Measurements from ENCODE around the gene RGL1.

The RGL1 gene

DNA sequence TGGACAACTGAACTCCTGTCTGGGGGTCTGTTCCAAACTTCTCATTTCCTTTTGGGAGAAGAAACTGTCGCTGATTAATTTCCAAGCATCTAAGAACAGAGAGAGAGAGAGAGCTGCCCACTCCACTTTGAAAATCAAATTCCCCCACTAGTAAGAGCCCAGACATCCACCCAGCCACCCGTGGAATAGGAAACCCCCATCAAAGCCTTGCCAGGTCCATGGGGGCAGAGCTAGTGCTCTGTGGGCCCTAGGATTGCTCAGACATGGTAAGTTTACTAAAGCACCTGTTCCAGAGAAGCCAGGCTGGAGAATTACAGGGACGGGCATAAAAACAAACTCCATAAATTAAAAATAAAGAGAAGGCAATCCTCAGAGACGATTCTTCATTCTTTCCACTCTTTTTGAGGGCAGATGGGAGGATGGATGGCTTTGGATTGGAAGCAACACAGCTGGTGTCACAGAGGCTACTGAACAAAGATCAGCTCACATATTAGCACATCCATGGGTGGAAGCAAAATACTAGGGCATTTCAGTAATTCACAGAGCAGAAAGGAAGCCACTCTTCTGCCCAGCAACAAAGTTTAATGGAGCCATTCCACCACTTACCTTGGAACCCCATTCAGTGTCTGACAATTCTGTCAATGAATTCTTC is 128.7 kb downstream of the RGL1 start:
- TF ChIP-seq, protein P1, sequence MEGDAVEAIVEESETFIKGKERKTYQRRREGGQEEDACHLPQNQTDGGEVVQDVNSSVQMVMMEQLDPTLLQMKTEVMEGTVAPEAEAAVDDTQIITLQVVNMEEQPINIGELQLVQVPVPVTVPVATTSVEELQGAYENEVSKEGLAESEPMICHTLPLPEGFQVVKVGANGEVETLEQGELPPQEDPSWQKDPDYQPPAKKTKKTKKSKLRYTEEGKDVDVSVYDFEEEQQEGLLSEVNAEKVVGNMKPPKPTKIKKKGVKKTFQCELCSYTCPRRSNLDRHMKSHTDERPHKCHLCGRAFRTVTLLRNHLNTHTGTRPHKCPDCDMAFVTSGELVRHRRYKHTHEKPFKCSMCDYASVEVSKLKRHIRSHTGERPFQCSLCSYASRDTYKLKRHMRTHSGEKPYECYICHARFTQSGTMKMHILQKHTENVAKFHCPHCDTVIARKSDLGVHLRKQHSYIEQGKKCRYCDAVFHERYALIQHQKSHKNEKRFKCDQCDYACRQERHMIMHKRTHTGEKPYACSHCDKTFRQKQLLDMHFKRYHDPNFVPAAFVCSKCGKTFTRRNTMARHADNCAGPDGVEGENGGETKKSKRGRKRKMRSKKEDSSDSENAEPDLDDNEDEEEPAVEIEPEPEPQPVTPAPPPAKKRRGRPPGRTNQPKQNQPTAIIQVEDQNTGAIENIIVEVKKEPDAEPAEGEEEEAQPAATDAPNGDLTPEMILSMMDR (IDR thresholded peaks at IDR 0.05; ENCODE audit: control insufficient read depth, insufficient read depth, low read depth, low read length, missing control alignments) = no peak
- no peak for DNase-seq (ENCODE audit: low read depth)
- H3K4me3 ChIP-seq (ENCODE audit: control insufficient read depth, low read depth, low read length) = no peak overlapping the region

DNA sequence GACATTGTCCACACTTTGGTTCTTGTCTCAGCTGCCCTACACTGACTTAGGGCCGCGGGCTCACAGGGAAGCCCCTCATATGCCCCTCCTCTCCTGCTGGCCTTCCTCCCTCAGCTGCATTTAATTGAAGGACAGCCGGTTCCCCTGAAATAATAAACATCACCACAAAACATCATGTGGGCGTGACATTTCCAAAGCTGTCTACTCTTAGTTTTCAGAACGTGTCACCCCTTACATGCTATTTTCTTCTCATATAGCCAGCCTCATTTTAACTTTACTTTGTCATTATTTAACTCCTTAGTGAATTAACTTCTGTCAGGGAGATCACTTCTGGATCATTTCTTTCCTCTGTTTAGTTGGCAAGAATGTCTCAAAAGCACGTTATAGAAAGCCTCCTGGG is 129.4 kb downstream of the RGL1 start:
- TF ChIP-seq, protein P1 (IDR thresholded peaks at IDR 0.05; ENCODE audit: control insufficient read depth, insufficient read depth, low read depth, low read length, missing control alignments) = no peak
- no peak overlapping the region for H3K4me3 ChIP-seq (ENCODE audit: control insufficient read depth, low read depth, low read length)
- DNase-seq (ENCODE audit: low read depth) = no peak

DNA sequence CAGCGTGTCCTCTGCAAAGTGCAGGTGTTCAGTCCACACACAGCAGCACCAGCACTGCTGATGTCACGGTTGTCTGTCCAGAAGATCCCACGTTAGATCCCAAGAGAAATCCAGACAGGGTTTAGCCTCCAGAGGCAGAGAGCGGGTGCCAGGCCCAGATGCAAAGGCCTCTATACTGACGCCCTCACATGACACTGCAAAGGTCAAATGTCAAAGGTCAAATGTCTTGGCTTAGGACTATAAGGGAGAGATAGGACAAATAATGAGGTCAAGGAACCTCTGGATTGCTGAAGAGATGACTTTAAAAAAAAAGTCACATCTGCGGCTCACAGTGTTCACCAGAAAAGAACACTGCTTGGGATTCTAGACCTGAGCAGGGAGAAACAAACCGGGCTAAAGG is 131.1 kb downstream of the RGL1 start:
- DNase-seq (ENCODE audit: low read depth) = no peak
- no peak overlapping the region for H3K4me3 ChIP-seq (ENCODE audit: control insufficient read depth, low read depth, low read length)
- TF ChIP-seq, protein P1 (IDR thresholded peaks at IDR 0.05; ENCODE audit: control insufficient read depth, insufficient read depth, low read depth, low read length, missing control alignments) = no peak

- DNase-seq (ENCODE audit: low read depth) = no peak
- TF ChIP-seq, protein P1 (IDR thresholded peaks at IDR 0.05; ENCODE audit: control insufficient read depth, insufficient read depth, low read depth, low read length, missing control alignments) = no peak
- no peak overlapping the region for H3K4me3 ChIP-seq (ENCODE audit: control insufficient read depth, low read depth, low read length)
Observed at GRCh38 chr1:183936791-183937190, 131.9 kb downstream of the RGL1 start.

DNA sequence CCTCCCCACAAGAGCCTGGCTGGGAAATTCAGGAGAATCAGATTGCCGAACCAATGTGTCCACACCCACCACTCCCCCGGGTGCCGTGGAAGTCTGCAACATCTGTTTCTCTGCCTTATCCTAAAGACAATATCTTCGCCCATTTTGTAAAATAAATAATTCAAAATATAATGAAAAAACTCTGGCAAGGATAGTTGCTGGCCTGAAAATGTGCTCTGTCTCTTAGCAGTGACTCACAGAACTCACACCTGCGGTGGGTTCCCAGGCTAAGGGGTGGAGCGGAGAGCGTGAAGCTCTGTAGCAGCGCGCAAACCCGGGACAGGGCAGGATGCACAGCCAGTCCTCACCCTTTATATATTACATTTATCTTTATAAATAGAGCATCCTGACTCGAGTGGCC is 132.7 kb downstream of the RGL1 start:
- TF ChIP-seq, protein P1 (IDR thresholded peaks at IDR 0.05; ENCODE audit: control insufficient read depth, insufficient read depth, low read depth, low read length, missing control alignments) = no peak

DNA sequence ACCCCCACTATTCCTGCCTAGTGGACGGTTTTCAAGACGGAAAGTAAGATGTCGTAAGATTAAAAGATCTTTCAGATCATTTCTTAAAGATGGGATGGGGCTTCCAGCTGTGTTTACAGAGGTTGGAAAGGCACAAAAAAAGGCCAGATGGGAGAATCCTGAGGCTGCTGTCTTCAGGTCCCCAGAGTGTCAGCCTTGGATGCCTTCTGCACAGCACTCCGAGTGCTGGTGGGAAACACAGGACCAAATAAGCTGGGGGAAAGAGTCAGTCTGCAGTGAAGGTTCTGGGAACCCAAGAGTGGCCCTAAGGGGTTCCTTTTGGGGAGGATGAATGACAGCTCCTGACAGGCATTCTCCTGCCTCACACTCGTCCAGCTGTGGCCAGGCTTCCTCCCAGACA is 136.1 kb downstream of the RGL1 start:
- TF ChIP-seq, protein P1 (IDR thresholded peaks at IDR 0.05; ENCODE audit: control insufficient read depth, insufficient read depth, low read depth, low read length, missing control alignments) = no peak
- H3K4me3 ChIP-seq (ENCODE audit: control insufficient read depth, low read depth, low read length) = no peak overlapping the region
- DNase-seq (ENCODE audit: low read depth) = no peak

More for the DNA sequence above, 132.7 kb downstream of the RGL1 start:
- no peak for DNase-seq (ENCODE audit: low read depth)
- H3K4me3 ChIP-seq (ENCODE audit: control insufficient read depth, low read depth, low read length) = no peak overlapping the region

Data from AG09309 (cell line).